Measurements from ENCODE around the gene ZNF223.

GRCh38 chr19:44024900-44025216 is 27.0 kb upstream of the ZNF223 start:
- TF ChIP-seq ZFX (IDR thresholded peaks at IDR 0.05) (no peak), CTCF (conservative IDR thresholded peaks at IDR 0.05) (no peak)

Measured in C4-2B (cell line).